AG09309 (cell line): ENCODE results near the gene RTN4RL1.

Source experiments
- DNase-seq: peaks from one replicate; pipeline ENCODE4 v3.0.0-alpha.2; 2010; ENCODE audit warnings: low read depth
- H3K4me3 ChIP-seq: 2 replicates; pipeline ENCODE4 v1.5.1; 2011; ENCODE audit warnings: mild to moderate bottlenecking, low read depth, low read length, moderate library complexity; ENCODE audit not compliant: control insufficient read depth
- TF ChIP-seq, protein P1 (sequence below): IDR thresholded peaks from 2 replicates; pipeline ENCODE4 v1.5.1; 2011; ENCODE audit warnings: mild to moderate bottlenecking, low read depth, low read length, inconsistent platforms; ENCODE audit not compliant: insufficient read depth, control insufficient read depth; ENCODE audit errors: missing control alignments

RTN4RL1 gene

DNA sequence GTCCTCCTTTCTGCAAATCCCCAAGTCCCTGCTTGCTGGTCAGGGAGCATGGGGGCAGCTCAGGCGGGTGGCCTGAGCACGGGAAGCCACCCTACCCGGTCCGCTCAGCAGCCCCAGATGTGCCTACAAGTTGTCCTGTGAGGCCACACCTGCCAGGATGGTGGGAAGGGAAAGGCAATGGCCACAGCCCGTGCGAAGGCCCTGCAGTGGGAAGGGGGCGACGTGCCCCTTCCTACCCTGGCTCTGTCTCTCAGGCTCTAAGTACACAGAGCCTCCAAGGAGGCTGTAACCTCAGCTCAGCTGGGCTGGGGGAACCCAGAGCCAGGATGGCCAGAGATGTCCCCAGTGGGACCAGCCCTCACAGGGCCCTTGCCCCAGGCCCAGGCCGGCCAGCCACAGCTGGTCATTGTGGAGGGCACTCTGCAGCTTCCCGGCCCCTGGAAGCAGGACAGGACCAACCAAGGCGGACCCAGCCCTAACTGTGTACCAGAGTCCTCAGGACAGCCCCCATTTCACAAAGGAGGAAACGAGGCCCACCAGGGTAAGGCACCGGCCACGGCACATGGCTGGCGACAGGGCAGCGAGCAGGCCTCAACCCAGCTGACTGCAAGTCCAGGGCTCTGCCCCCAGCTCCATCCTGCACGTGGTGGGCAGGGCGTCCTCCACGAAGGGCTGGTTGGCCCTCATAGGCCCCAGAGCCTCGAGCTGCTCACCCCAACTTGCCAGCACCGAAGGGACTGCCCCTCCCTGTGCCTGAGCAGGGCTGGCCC lies 82.3 kb downstream of the RTN4RL1 start:
- TF ChIP-seq, protein P1, sequence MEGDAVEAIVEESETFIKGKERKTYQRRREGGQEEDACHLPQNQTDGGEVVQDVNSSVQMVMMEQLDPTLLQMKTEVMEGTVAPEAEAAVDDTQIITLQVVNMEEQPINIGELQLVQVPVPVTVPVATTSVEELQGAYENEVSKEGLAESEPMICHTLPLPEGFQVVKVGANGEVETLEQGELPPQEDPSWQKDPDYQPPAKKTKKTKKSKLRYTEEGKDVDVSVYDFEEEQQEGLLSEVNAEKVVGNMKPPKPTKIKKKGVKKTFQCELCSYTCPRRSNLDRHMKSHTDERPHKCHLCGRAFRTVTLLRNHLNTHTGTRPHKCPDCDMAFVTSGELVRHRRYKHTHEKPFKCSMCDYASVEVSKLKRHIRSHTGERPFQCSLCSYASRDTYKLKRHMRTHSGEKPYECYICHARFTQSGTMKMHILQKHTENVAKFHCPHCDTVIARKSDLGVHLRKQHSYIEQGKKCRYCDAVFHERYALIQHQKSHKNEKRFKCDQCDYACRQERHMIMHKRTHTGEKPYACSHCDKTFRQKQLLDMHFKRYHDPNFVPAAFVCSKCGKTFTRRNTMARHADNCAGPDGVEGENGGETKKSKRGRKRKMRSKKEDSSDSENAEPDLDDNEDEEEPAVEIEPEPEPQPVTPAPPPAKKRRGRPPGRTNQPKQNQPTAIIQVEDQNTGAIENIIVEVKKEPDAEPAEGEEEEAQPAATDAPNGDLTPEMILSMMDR = no peak
- no peak for DNase-seq
- no peak overlapping the region for H3K4me3 ChIP-seq

DNA sequence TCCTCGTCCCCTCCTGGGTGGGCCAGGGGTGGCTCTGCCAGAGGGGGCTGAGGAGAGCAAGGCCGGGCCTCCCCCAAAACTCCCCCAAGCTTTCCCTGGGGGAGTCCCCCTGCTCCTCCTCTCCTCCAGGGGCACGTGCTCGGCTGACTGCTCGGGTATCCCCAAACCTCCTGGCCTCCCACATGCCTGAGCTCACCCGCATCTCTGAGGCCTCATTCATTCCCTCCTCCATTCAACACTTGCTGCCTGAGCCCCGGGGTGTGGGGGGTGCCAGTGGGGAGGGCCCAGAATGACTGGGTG lies 83.1 kb downstream of the RTN4RL1 start:
- TF ChIP-seq, protein P1 = no peak
- no peak for DNase-seq
- H3K4me3 ChIP-seq = no peak overlapping the region

DNA sequence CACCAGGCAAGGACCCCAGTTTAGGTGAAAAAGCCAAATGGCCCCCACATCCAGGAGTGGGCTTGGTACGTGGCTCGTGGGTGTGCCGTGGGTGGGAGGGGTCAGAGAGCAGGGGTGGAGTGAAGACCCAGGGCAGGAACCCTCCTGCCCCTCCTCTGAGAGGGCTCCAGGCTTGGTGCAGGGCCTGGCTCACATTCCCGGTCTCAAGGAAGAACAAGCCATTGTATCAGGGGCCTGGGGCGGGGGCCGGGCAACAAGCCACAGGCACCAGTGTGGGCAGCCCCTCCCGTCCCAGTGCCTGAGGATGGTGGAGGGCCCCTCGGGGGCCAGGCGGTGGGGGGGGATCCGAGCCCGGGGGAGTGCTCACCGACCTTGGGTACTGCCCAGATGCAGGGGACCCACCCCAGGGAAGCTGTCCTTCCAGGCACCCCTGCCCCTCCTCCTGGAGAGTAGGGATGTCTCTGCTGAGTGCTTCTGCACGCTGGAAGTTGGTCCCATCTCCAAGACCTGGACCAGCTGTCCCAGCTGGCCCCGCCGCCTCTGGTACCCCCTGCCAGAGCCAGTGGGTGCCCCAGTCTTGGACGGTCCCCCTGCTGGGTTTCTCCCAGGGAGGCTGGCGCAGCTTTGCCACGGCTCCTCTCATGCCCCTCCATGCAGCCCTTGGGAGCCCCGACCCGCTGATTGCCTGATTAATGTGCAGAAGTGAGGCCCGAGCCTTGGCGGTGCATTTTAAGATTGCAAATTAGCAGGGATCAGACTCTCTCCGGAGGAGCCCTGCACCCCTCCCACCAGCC lies 83.7 kb downstream of the RTN4RL1 start:
- TF ChIP-seq, protein P1 = no peak
- no peak for DNase-seq
- no peak overlapping the region for H3K4me3 ChIP-seq

DNA sequence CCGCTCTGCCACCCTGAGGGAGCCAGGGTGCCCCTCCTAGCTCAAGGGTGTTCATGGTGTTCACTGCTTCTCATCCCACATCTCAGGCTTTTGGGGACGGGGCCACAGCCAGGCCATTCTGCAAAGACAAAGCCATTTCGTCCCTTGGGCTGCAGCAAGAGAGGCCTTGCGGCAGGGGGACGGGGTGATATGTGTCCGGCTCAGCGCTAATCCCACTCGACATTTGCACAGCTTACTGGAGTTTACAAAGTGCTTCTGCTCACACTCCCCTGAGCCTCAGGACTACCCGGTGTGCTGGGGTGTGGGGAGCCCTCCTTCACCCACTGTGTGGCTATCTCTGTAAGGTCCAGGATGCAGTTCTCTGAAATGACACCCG lies 84.3 kb downstream of the RTN4RL1 start:
- H3K4me3 ChIP-seq = no peak overlapping the region
- TF ChIP-seq, protein P1 = no peak
- DNase-seq = no peak

DNA sequence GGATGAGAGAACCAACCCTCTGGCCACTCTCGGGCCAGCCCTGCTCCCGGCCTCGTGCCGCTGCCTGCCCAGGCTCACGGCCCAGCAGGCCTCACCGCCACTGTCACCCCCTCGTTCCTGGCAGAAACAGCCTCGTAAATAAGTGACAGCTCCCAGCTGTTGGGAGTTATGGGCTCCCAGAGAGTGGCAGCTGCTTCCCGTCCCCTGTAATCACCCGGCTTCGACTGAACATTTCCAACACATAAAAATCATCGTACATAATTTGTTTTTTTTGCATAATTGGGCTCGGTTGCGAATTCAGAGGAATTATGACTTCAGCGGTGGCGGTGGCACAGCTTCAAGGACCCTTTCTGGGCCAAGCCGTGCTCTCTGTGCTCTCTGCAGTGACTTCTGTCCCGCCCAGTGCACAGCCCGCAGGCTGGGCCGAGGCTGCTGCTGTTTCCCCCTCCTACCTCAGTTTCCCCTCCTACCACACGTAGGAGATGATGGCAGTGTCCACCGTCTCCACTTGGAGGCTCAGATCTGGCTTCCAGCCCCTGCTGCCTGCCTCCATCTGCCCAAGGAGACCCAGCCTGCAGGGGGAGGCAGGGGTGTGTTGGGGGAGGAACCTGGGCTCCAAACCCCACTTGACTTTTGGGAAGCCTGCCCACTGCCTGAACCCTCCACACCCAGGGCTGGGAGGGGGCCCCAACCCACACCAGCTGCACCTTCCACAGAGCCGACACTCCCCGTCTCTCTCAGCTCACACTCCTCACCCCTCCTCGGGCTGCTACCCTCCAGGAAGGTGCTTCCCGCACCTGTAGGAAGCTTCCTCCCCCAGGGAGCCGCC lies 84.9 kb downstream of the RTN4RL1 start:
- TF ChIP-seq, protein P1 = no peak
- DNase-seq = no peak
- H3K4me3 ChIP-seq = no peak overlapping the region

DNA sequence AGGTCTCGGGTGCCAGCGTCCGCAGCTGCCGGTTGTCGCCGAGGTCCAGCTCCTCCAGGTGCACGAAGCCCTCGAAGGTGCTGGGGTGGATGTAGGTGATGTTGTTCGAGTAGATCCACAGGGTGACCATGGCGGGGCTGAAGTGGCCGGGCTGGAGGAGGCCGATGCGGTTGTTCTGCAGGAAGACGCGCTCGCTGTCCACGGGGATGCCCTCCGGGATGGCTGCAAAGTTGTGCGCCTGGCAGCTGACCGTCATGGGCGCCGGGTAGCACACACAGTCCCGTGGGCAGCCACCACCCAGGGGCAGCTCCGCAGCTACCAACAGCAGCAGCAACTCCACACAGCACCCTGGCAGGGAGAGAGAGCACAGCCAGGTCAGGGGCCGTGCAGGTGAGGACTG lies 87.7 kb downstream of the RTN4RL1 start:
- DNase-seq = no peak
- H3K4me3 ChIP-seq = no peak overlapping the region
- TF ChIP-seq, protein P1 = no peak
